ENCODE measurements around the gene RFXAP. TPM values are rescaled to one million over a fixed set of nuclear protein-coding genes. Genes with fewer than 3 reads are reported as not detected.

The RFXAP gene
- total and polyA plus RNA-seq, 2 donors (not counting 3 experiments of a cell fraction or from before 2014, with no cell fraction given): 3.0 to 7.2 TPM

GRCh38 chr13:36788276-36788675, 30.7 kb upstream of the RFXAP start:
- no peak overlapping the region for H3K27ac ChIP-seq (ENCODE audit: insufficient read depth, low read depth, low read length)
- H3K4me1 ChIP-seq (ENCODE audit: control insufficient read depth, extremely low read depth, insufficient read depth, low read length): no peaks in the 10 kb centered on the region
- H3K36me3 ChIP-seq (ENCODE audit: control insufficient read depth in 2 of 2, extremely low read depth in 1 of 2, insufficient read depth in 2 of 2, low read length in 2 of 2): no peaks in the 10 kb centered on the region
- no peaks in the 10 kb centered on the region for H4K20me1 ChIP-seq (replicated peaks; ENCODE audit: control insufficient read depth, extremely low read depth, insufficient read depth, low read length)
- no peak overlapping the region for H3K9ac ChIP-seq (replicated peaks; ENCODE audit: extremely low read depth, insufficient read depth, low read length)
- H3K9me3 ChIP-seq (replicated peaks; ENCODE audit: control insufficient read depth, insufficient read depth, low read length): no peaks in the 10 kb centered on the region
- no peak for DNase-seq (ENCODE audit: low read depth, low spot score)
- H3K4me3 ChIP-seq (replicated peaks in 1 of 3; ENCODE audit: insufficient read depth in 1 of 3, low read depth in 1 of 3, low read length in 3 of 3): no peak overlapping the region
- dilution Hi-C loops (cut with MboI; ENCODE audit: extremely low pct_ligation_motif_present, low sequenced_read_pairs): no loop called here
- H3K27me3 ChIP-seq (ENCODE audit: control insufficient read depth in 2 of 2, insufficient read depth in 2 of 2, low read length in 2 of 2): peaks cover 3 to 6% of the 10 kb centered on the region in 2 experiments
- no peaks in the 10 kb centered on the region for H3K9me1 ChIP-seq (replicated peaks; ENCODE audit: control insufficient read depth, extremely low read depth, insufficient read depth, low read length)
- no peak overlapping the region for H3K4me2 ChIP-seq (ENCODE audit: insufficient read depth, low read length)
- ChIA-PET CTCF (no interaction called here), POLR2A (no interaction called here)
- intact Hi-C loops (cut with micrococcal nuclease): no loop called here
- H3K79me2 ChIP-seq (ENCODE audit: control insufficient read depth, insufficient read depth, low read length): no peaks in the 10 kb centered on the region
- H2AFZ ChIP-seq (ENCODE audit: low read depth, low read length): no peak overlapping the region
- TF ChIP-seq FOS (IDR thresholded peaks at IDR 0.05; ENCODE audit: borderline replicate concordance, insufficient read depth, low read length) (no peak), EZH2 (IDR thresholded peaks at IDR 0.05; ENCODE audit: borderline replicate concordance, low read depth, low read length, severe bottlenecking) (no peak), CTCF (IDR thresholded peaks at IDR 0.05; ENCODE audit: extremely low read depth in 1 of 2, insufficient read depth in 1 of 2, low read depth in 1 of 2, low read length in 2 of 2) (no peak), POLR2AphosphoS5 (IDR thresholded peaks at IDR 0.05; ENCODE audit: insufficient read depth, low read depth, low read length) (no peak), MAX (IDR thresholded peaks at IDR 0.05; ENCODE audit: insufficient read depth, insufficient read length) (no peak), MYC (IDR thresholded peaks at IDR 0.05; ENCODE audit: low read depth, low read length) (no peak), POLR2A (IDR thresholded peaks at IDR 0.05; ENCODE audit: low read depth, low read length) (no peak), JUN (IDR thresholded peaks at IDR 0.05; ENCODE audit: borderline replicate concordance, insufficient read depth, insufficient read length, low read depth) (no peak), GATA2 (IDR thresholded peaks at IDR 0.05; ENCODE audit: insufficient read depth, insufficient read length, low read depth, low read length) (no peak)
- no TSS peak for BruUV-seq (replicated peaks)
- FAIRE-seq: no peak
